H1 (cell line): ENCODE measurements around the gene OR8B3. TPM values are rescaled to one million over a fixed set of nuclear protein-coding genes. Genes with fewer than 3 reads are reported as not detected.

ENCODE experiments used
- CHD1 ChIP-seq: IDR thresholded peaks from 2 replicates; pipeline ENCODE4 v1.6.1; 2012; ENCODE audit warnings: low read depth, low read length, improper control_type of control experiment
- EZH2 ChIP-seq: fragments of 200-600 bp; sonication (generic); IDR thresholded peaks from 2 replicates; pipeline ENCODE4 v1.7.1; 2012; ENCODE audit warnings: low read depth, mild to moderate bottlenecking, moderate library complexity, low read length, inconsistent platforms; ENCODE audit not compliant: severe bottlenecking
- TEAD4 ChIP-seq: IDR thresholded peaks from 2 replicates; pipeline ENCODE4 v1.6.1; 2012; ENCODE audit warnings: low read depth, low read length, inconsistent platforms, mixed read lengths
- polyA plus RNA-seq, 7 experiments: library from polyadenylated mRNA; depleted of rRNA in 3 of 7; stranded (reverse) in 5 of 7; unstranded in 2 of 7; fragments of >200 nt in 5 of 7; fragments of 200-250 nt in 2 of 7; gene quantifications; 1 replicate in 5 of 7; 2 replicates in 1 of 7; 4 replicates in 1 of 7; pipeline versions ENCODE4 v1.2.1 to v1.2.3, GENCODE V29; 2011 to 2013; ENCODE audit warnings: missing spikeins in 2 of 7, mixed read lengths in 2 of 7
- total RNA-seq: library from RNA; stranded (reverse); fragmentation: NEBNext Ultra II Directional; extraction: Animal tissue kit (Norgen Biotek cat#: 25700); gene quantifications from 2 replicates; pipeline ENCODE4 v1.2.1, GENCODE V29; 2021

OR8B3 gene
- total and polyA plus RNA-seq, 2 of the 8 experiments (the other 6 are each of a cell fraction or from before 2014, with no cell fraction given), result not detected

DNA sequence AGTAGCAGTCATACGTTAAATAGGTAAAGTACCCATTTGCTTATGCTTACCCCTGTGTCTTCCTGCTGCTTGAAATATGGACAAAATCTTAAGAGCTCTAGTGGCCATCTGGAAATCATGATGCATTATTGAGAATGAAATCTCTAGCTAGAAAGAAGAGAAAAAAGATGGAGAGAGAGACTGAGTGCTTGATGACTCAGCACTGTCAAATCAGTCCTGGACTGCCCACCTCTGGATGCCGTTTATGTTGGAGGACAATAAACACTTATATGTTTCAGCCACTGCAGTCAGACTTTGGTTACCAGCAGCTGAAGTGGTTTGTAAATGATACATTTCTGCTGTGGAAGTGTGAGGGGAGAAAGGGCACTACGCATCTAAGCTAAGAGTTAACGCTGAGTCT is 22.2 kb upstream of the OR8B3 start (continued):
- TF ChIP-seq EZH2 (no peak), TEAD4 (no peak), CHD1 (no peak)
